ENCODE results near the gene SBF2.

Gene SBF2

DNA sequence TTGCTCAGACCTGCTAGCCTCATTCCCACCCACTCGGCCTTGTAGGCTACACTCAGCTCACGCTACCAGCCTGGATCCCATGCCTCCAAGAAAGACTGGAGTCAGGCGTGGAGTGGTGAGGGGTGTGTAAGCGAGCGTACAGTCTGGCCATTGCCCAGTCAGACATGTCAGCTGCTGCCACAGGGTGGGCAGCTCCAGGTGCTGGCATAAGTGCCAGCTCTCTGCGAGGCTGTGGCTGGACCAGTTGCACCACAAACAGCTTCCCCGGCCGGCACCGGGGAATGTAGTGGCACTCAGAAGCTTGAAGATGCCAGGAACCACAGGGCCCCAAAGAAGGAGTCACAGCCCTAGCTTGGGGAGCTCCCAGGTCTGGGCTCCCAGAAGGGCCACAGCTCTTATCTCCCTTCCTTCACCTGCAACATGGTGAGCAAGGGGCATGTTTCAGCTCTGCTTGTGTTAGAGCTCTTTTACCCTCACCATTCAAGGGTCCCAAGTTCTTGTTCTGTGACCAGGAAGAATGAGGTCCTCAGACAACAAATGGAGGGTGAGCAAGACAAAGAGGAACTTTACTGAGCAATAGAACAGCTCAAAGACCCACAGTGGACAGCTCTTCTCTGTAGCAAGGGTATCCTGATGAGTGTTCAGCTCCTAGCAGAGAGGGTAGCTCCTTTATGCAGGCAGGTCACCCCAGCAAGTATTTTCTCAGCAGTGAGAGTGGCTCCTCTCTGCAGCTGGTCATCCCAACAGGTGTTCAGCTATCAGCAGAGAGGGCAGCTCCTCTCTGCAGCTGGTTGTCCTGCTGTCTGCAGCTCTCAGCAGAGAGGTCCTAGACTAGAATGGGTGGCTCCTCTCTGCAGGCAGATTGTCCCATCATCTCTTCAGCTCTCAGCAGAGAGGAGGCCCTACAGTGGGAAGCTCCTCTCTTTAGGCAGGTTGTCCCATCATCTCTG lies 6.0 kb downstream of the SBF2 start:
- no peak overlapping the region for H3K9ac ChIP-seq (ENCODE audit: low read length)
- H3F3A ChIP-seq (ENCODE audit: insufficient read depth): peaks cover 4% of the 10 kb centered on the region; the same call in 1 of the 2 replicates
- no peak overlapping the region for H3K27ac ChIP-seq (ENCODE audit: low read depth, low read length)
- no peaks in the 10 kb centered on the region for H3K9me3 ChIP-seq (ENCODE audit: insufficient read depth, low read length)
- H3K9me2 ChIP-seq (replicated peaks; ENCODE audit: insufficient read depth, low read length): no peaks in the 10 kb centered on the region
- TF ChIP-seq, protein P1, sequence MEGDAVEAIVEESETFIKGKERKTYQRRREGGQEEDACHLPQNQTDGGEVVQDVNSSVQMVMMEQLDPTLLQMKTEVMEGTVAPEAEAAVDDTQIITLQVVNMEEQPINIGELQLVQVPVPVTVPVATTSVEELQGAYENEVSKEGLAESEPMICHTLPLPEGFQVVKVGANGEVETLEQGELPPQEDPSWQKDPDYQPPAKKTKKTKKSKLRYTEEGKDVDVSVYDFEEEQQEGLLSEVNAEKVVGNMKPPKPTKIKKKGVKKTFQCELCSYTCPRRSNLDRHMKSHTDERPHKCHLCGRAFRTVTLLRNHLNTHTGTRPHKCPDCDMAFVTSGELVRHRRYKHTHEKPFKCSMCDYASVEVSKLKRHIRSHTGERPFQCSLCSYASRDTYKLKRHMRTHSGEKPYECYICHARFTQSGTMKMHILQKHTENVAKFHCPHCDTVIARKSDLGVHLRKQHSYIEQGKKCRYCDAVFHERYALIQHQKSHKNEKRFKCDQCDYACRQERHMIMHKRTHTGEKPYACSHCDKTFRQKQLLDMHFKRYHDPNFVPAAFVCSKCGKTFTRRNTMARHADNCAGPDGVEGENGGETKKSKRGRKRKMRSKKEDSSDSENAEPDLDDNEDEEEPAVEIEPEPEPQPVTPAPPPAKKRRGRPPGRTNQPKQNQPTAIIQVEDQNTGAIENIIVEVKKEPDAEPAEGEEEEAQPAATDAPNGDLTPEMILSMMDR (IDR thresholded peaks at IDR 0.05; ENCODE audit: insufficient read depth, low read length, poor library complexity, severe bottlenecking): no peak
- TF ChIP-seq EZH2phosphoT487 (conservative IDR thresholded peaks at IDR 0.05; ENCODE audit: low read length): no peak
- no peaks in the 10 kb centered on the region for H3K36me3 ChIP-seq (ENCODE audit: low read length)
- no peak overlapping the region for H2AFZ ChIP-seq (ENCODE audit: low read depth, low read length, severe bottlenecking)
- H3K4me2 ChIP-seq (ENCODE audit: low read depth, low read length, poor library complexity, severe bottlenecking): no peak overlapping the region
- no peaks in the 10 kb centered on the region for H3K79me2 ChIP-seq (ENCODE audit: insufficient read depth, low read length)
- H3K27me3 ChIP-seq (ENCODE audit: low read length): no peaks in the 10 kb centered on the region
- H3K4me3 ChIP-seq (ENCODE audit: insufficient read depth, low read length, poor library complexity, severe bottlenecking): no peak overlapping the region
- H4K20me1 ChIP-seq (ENCODE audit: low read depth, low read length): no peaks in the 10 kb centered on the region

DNA sequence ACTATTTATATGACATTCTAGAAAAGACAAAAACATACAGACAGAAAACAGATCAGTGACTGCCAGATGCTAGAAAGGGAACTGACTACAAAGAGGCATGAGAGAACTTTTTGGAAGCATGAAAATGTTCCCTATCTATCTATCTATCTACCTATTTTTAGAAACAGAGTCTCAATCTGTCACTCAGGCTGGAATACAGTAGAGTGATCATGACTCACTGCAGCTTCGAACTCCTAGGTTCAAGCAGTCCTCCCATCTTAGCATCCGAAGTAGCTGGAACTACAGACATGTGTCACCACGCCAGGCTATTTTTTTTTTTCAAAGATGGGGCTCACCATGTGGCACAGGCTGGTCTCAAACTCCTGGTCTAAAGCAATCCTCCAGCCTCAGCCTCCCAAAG lies 6.9 kb downstream of the SBF2 start:
- H3K27me3 ChIP-seq (ENCODE audit: low read length): no peaks in the 10 kb centered on the region
- no peak overlapping the region for H2AFZ ChIP-seq (ENCODE audit: low read depth, low read length, severe bottlenecking)
- no peak for TF ChIP-seq EZH2phosphoT487 (conservative IDR thresholded peaks at IDR 0.05; ENCODE audit: low read length)
- TF ChIP-seq, protein P1 (IDR thresholded peaks at IDR 0.05; ENCODE audit: insufficient read depth, low read length, poor library complexity, severe bottlenecking): no peak
- no peaks in the 10 kb centered on the region for H3F3A ChIP-seq (ENCODE audit: insufficient read depth)
- H3K79me2 ChIP-seq (ENCODE audit: insufficient read depth, low read length): no peaks in the 10 kb centered on the region
- no peak overlapping the region for H3K27ac ChIP-seq (ENCODE audit: low read depth, low read length)
- H3K36me3 ChIP-seq (ENCODE audit: low read length): no peaks in the 10 kb centered on the region
- no peak overlapping the region for H3K4me3 ChIP-seq (ENCODE audit: insufficient read depth, low read length, poor library complexity, severe bottlenecking)
- no peak overlapping the region for H3K9ac ChIP-seq (ENCODE audit: low read length)
- H4K20me1 ChIP-seq (ENCODE audit: low read depth, low read length): no peaks in the 10 kb centered on the region
- H3K9me2 ChIP-seq (replicated peaks; ENCODE audit: insufficient read depth, low read length): no peaks in the 10 kb centered on the region
- H3K4me2 ChIP-seq (ENCODE audit: low read depth, low read length, poor library complexity, severe bottlenecking): no peak overlapping the region
- H3K9me3 ChIP-seq (ENCODE audit: insufficient read depth, low read length): no peaks in the 10 kb centered on the region

DNA sequence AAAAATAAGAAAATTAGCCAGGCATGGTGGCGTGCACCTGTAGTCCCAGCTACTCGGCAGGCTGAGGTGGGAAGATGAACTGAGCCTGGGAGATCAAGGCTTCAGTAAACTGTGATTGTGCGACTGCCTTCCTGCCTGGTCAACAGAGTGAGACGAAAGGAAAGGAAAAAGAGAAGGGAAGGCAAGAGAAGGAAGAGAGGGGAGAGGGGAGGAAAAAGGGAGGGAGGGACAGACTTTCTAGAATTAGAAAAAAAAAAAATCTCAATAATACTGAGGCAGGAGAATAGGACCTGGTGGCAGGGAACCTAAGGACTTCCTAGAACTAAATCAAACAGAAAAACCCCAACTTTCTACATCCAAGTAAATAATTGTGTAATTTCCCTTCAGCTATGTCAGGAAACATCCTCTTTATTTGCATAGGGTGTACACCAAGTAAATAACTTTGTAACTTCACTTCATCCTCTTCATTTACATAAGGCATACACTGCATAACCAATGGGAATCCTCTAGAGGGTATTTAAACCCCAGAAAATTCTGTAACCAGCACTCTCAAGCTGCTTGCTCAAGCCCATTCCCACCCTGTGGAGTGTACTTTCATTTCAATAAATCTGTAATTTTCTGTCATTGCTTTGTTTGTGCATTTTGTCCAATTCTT lies 8.7 kb downstream of the SBF2 start:
- Histone ChIP-seq H3K79me2 (ENCODE audit: insufficient read depth, low read length) (no peaks in the 10 kb centered on the region), H3F3A (ENCODE audit: insufficient read depth) (no peaks in the 10 kb centered on the region), H3K27me3 (ENCODE audit: low read length) (no peaks in the 10 kb centered on the region), H4K20me1 (ENCODE audit: low read depth, low read length) (no peaks in the 10 kb centered on the region), H3K9me2 (replicated peaks; ENCODE audit: insufficient read depth, low read length) (no peaks in the 10 kb centered on the region), H3K4me3 (ENCODE audit: insufficient read depth, low read length, poor library complexity, severe bottlenecking) (no peak overlapping the region), H3K9me3 (ENCODE audit: insufficient read depth, low read length) (no peaks in the 10 kb centered on the region), H3K9ac (ENCODE audit: low read length) (no peak overlapping the region), H2AFZ (ENCODE audit: low read depth, low read length, severe bottlenecking) (no peak overlapping the region), H3K27ac (ENCODE audit: low read depth, low read length) (no peak overlapping the region), H3K4me2 (ENCODE audit: low read depth, low read length, poor library complexity, severe bottlenecking) (no peak overlapping the region), H3K36me3 (ENCODE audit: low read length) (no peaks in the 10 kb centered on the region)
- TF ChIP-seq EZH2phosphoT487 (conservative IDR thresholded peaks at IDR 0.05; ENCODE audit: low read length): no peak
- TF ChIP-seq, protein P1 (IDR thresholded peaks at IDR 0.05; ENCODE audit: insufficient read depth, low read length, poor library complexity, severe bottlenecking): no peak

Data from SU-DHL-6 (cell line).